SIG-M5 (cell line): ENCODE results near the gene POFUT2.

ENCODE experiments used
- DNase-seq: peaks from one replicate; lab custom pipeline; 2025; lab: John Stamatoyannopoulos, UW

Gene POFUT2

GRCh38 chr21:45297329-45297728 is 9.6 kb upstream of the POFUT2 start:
- DNase-seq, result no peak

GRCh38 chr21:45296638-45297037 is 8.9 kb upstream of the POFUT2 start:
- DNase-seq, result no peak

- DNase-seq, result no peak
Observed at GRCh38 chr21:45295576-45296365, 8.1 kb upstream of the POFUT2 start.

- DNase-seq, result no peak
Observed at GRCh38 chr21:45294509-45295291, 7.0 kb upstream of the POFUT2 start.

- DNase-seq, result no peak
Observed at GRCh38 chr21:45293726-45294401, 6.2 kb upstream of the POFUT2 start.

GRCh38 chr21:45293220-45293725 is 5.6 kb upstream of the POFUT2 start:
- DNase-seq, result no peak

- DNase-seq, result peak; percentile 31
Observed at GRCh38 chr21:45292399-45293219, 4.9 kb upstream of the POFUT2 start.

GRCh38 chr21:45291613-45292398 is 4.1 kb upstream of the POFUT2 start:
- DNase-seq, result no peak

GRCh38 chr21:45290948-45291612 is 3.4 kb upstream of the POFUT2 start:
- DNase-seq, result no peak

GRCh38 chr21:45289655-45290515 is 2.2 kb upstream of the POFUT2 start:
- no peak for DNase-seq

- DNase-seq, result no peak
Observed at GRCh38 chr21:45289134-45289533, 1.4 kb upstream of the POFUT2 start.

- no peak for DNase-seq
Observed at GRCh38 chr21:45288441-45288841, 746 bp upstream of the POFUT2 start.

- no peak for DNase-seq
Observed at GRCh38 chr21:45286671-45287437, 841 bp downstream of the POFUT2 start.

GRCh38 chr21:45285266-45285931 is 2.3 kb downstream of the POFUT2 start:
- DNase-seq, result no peak

GRCh38 chr21:45284456-45284741 is 3.3 kb downstream of the POFUT2 start:
- DNase-seq, result no peak

- DNase-seq, result no peak
Observed at GRCh38 chr21:45283611-45284455, 3.9 kb downstream of the POFUT2 start.

GRCh38 chr21:45283035-45283610 is 4.6 kb downstream of the POFUT2 start:
- no peak for DNase-seq
